IMR-90 (cell line): Measurements from ENCODE around the gene STARD6.

Source experiments
- BHLHE40 ChIP-seq: fragments of 150-350 bp; IDR thresholded peaks from 2 replicates; pipeline ENCODE4 v1.6.1; 2016; ENCODE audit warnings: mild to moderate bottlenecking, low read depth, low read length
- POLR2A ChIP-seq: IDR thresholded peaks from 2 replicates; pipeline ENCODE4 v1.6.1; 2012; ENCODE audit warnings: mild to moderate bottlenecking, low read depth, low read length
- RFX5 ChIP-seq: IDR thresholded peaks from 2 replicates; pipeline ENCODE4 v1.8.0; 2012; ENCODE audit warnings: low read depth, mild to moderate bottlenecking, low read length, moderate library complexity
- TF ChIP-seq, protein P1 (sequence below): conservative IDR thresholded peaks from 2 replicates; pipeline ENCODE4 v1.5.1; 2012; ENCODE audit warnings: mild to moderate bottlenecking, low read depth, low read length, improper control_type of control experiment
- TF ChIP-seq, protein P2 (sequence below): fragments of 150-350 bp; IDR thresholded peaks from 2 replicates; pipeline ENCODE4 v1.6.1; 2017; ENCODE audit warnings: mild to moderate bottlenecking, antibody characterized with exemption, low read length, low read depth

DNA sequence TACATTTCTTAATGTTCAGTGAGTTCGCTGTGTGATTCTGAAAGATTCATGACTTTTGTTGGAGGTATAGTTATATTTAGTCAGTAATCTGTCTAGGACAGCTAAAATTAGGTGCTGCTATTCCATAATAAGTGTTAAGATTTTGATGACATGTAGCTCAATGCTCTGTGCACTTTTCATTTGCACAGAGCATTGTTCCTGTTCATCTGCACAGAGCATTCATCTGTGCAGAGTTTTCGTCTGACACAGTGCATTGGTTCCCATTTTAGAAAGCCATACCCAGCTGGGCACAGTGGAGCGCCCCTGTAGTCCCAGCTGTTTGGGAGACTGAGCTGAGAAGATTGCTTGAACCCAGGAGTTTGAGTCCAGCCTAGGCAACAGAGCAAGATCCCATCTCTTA is 79.8 kb downstream of the STARD6 start:
- TF ChIP-seq, protein P1, sequence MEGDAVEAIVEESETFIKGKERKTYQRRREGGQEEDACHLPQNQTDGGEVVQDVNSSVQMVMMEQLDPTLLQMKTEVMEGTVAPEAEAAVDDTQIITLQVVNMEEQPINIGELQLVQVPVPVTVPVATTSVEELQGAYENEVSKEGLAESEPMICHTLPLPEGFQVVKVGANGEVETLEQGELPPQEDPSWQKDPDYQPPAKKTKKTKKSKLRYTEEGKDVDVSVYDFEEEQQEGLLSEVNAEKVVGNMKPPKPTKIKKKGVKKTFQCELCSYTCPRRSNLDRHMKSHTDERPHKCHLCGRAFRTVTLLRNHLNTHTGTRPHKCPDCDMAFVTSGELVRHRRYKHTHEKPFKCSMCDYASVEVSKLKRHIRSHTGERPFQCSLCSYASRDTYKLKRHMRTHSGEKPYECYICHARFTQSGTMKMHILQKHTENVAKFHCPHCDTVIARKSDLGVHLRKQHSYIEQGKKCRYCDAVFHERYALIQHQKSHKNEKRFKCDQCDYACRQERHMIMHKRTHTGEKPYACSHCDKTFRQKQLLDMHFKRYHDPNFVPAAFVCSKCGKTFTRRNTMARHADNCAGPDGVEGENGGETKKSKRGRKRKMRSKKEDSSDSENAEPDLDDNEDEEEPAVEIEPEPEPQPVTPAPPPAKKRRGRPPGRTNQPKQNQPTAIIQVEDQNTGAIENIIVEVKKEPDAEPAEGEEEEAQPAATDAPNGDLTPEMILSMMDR = no peak
- TF ChIP-seq POLR2A (no peak), BHLHE40 (no peak), RFX5 (no peak)
- TF ChIP-seq, protein P2, sequence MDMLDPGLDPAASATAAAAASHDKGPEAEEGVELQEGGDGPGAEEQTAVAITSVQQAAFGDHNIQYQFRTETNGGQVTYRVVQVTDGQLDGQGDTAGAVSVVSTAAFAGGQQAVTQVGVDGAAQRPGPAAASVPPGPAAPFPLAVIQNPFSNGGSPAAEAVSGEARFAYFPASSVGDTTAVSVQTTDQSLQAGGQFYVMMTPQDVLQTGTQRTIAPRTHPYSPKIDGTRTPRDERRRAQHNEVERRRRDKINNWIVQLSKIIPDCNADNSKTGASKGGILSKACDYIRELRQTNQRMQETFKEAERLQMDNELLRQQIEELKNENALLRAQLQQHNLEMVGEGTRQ = no peak
